GM19468 (cell line): ENCODE results near the gene JMJD6.

Source experiments
- ATAC-seq: cut with Tn5 transposase; IDR thresholded peaks from one replicate; pipeline ENCODE4 v1.9.1; 2021; ENCODE audit warnings: mild to moderate bottlenecking, moderate library complexity, moderate number of reproducible peaks; ENCODE audit not compliant: unreplicated experiment; ENCODE audit errors: extremely low read depth

Gene JMJD6

GRCh38 chr17:76683011-76683755 is 43.2 kb downstream of the JMJD6 start:
- ATAC-seq = no peak

GRCh38 chr17:76682296-76682695 is 44.1 kb downstream of the JMJD6 start:
- ATAC-seq = no peak

- no peak for ATAC-seq
These were observed 44.9 kb downstream of the JMJD6 start for GRCh38 chr17:76681222-76682137.

- no peak for ATAC-seq
These were observed 47.2 kb downstream of the JMJD6 start for GRCh38 chr17:76679239-76679638.

- ATAC-seq = no peak
These were observed 48.1 kb downstream of the JMJD6 start for GRCh38 chr17:76678330-76678729.

- no peak for ATAC-seq
These were observed 49.0 kb downstream of the JMJD6 start for GRCh38 chr17:76677406-76677805.

GRCh38 chr17:76676629-76677028 is 49.8 kb downstream of the JMJD6 start:
- no peak for ATAC-seq

GRCh38 chr17:76675648-76676047 is 50.8 kb downstream of the JMJD6 start:
- no peak for ATAC-seq

GRCh38 chr17:76674600-76674999 is 51.8 kb downstream of the JMJD6 start:
- ATAC-seq = no peak

GRCh38 chr17:76673729-76674128 is 52.7 kb downstream of the JMJD6 start:
- no peak for ATAC-seq

GRCh38 chr17:76672892-76673291 is 53.5 kb downstream of the JMJD6 start:
- ATAC-seq = no peak

GRCh38 chr17:76672270-76672851 is 54.0 kb downstream of the JMJD6 start:
- no peak for ATAC-seq

- ATAC-seq = no peak
These were observed 54.5 kb downstream of the JMJD6 start for GRCh38 chr17:76671912-76672262.

- ATAC-seq = peak; percentile 94
These were observed 55.1 kb downstream of the JMJD6 start for GRCh38 chr17:76671123-76671911.

GRCh38 chr17:76670718-76671122 is 55.7 kb downstream of the JMJD6 start:
- no peak for ATAC-seq

GRCh38 chr17:76670020-76670717 is 56.2 kb downstream of the JMJD6 start:
- ATAC-seq = no peak
